SIG-M5 (cell line): ENCODE data around the gene APMAP.

Experiments used
- DNase-seq: peaks from one replicate; lab custom pipeline; 2025; lab: John Stamatoyannopoulos, UW

The APMAP gene

GRCh38 chr20:24992487-24993205 lies at the start of gene APMAP:
TSS of gene APMAP (minus strand) at chr20:24992751. CDS start at chr20:24992688, 63 bp downstream.
- no peak for DNase-seq

GRCh38 chr20:25041813-25042530 lies 49.4 kb upstream of the APMAP start:
- DNase-seq = no peak

GRCh38 chr20:25040438-25040831 lies 47.9 kb upstream of the APMAP start:
- no peak for DNase-seq

GRCh38 chr20:25039697-25040437 lies 47.3 kb upstream of the APMAP start:
- no peak for DNase-seq

GRCh38 chr20:25038591-25039015 lies 46.1 kb upstream of the APMAP start:
- no peak for DNase-seq

- no peak for DNase-seq
Measured at GRCh38 chr20:25038103-25038410, 45.5 kb upstream of the APMAP start.

- no peak for DNase-seq
Measured at GRCh38 chr20:25037288-25038102, 44.9 kb upstream of the APMAP start.

GRCh38 chr20:25036331-25036936 lies 43.9 kb upstream of the APMAP start:
- DNase-seq = no peak

- no peak for DNase-seq
Measured at GRCh38 chr20:25035921-25036320, 43.4 kb upstream of the APMAP start.

GRCh38 chr20:25033924-25034300 lies 41.4 kb upstream of the APMAP start:
- DNase-seq = no peak

GRCh38 chr20:25033265-25033923 lies 40.8 kb upstream of the APMAP start:
- DNase-seq = no peak

- DNase-seq = no peak
Measured at GRCh38 chr20:25032478-25033264, 40.1 kb upstream of the APMAP start.

GRCh38 chr20:25032065-25032477 lies 39.5 kb upstream of the APMAP start:
- no peak for DNase-seq

GRCh38 chr20:25031241-25031640 lies 38.7 kb upstream of the APMAP start:
- no peak for DNase-seq

- no peak for DNase-seq
Measured at GRCh38 chr20:25030649-25031207, 38.2 kb upstream of the APMAP start.

- DNase-seq = no peak
Measured at GRCh38 chr20:25030007-25030648, 37.6 kb upstream of the APMAP start.

GRCh38 chr20:25025986-25026605 lies 33.5 kb upstream of the APMAP start:
- DNase-seq = no peak

GRCh38 chr20:25025091-25025861 lies 32.7 kb upstream of the APMAP start:
- no peak for DNase-seq
